CD4-positive, alpha-beta T cell (primary cell): ENCODE data around the gene PDIA3. TPM values are rescaled to one million over a fixed set of nuclear protein-coding genes. Genes with fewer than 3 reads are reported as not detected.

ENCODE experiments used
- ATAC-seq: fragments of 200-7000 bp; cut with Tn5 transposase; one replicate; pipeline ENCODE4 v1.10.0; 2022; ENCODE audit warnings: mild to moderate bottlenecking; ENCODE audit not compliant: poor library complexity
- CTCF ChIA-PET: fragments of 350-600 bp; sonication (Branson Sonifier 250); formaldehyde crosslinking; loops from one replicate; lab custom pipeline; 2021; ENCODE audit warnings: antibody characterized with exemption, inconsistent platforms; lab: Charles Lee
- POLR2A ChIA-PET: fragments of 350-600 bp; sonication (Branson Sonifier 250); formaldehyde crosslinking; loops from one replicate; lab custom pipeline; 2021; ENCODE audit warnings: antibody characterized with exemption, inconsistent platforms; lab: Charles Lee
- DNase-seq, 14 experiments: peaks; one replicate each; pipeline ENCODE4 v3.0.0-alpha.2; 2013 to 2020; ENCODE audit warnings: mixed read lengths in 2 of 14
- H3K27ac ChIP-seq, 2 donors: one replicate each; pipeline versions ENCODE4 v1.5.1 to v1.7.0; 2013; ENCODE audit warnings: low read length in 2 of 2, low read depth in 1 of 2, mild to moderate bottlenecking in 1 of 2
- H3K27me3 ChIP-seq, 2 experiments: 1 replicate in 1 of 2; 2 replicates in 1 of 2; pipeline versions ENCODE4 v1.6.1 to v1.7.0; 2013; ENCODE audit warnings: low read length in 2 of 2, control low read depth in 1 of 2, mild to moderate bottlenecking in 1 of 2, moderate library complexity in 1 of 2; ENCODE audit not compliant: insufficient read depth in 2 of 2, control insufficient read depth in 1 of 2
- H3K36me3 ChIP-seq: one replicate; pipeline ENCODE4 v1.6.1; 2013; ENCODE audit warnings: low read length, control low read depth; ENCODE audit not compliant: insufficient read depth
- H3K4me1 ChIP-seq: one replicate; pipeline ENCODE4 v1.6.1; 2013; ENCODE audit warnings: low read length, control low read depth; ENCODE audit not compliant: insufficient read depth
- H3K4me3 ChIP-seq: one replicate; pipeline ENCODE4 v1.5.1; 2013; ENCODE audit warnings: mild to moderate bottlenecking, low read length, moderate library complexity
- H3K9me3 ChIP-seq, 2 experiments: 1 replicate in 1 of 2; 2 replicates in 1 of 2; pipeline versions ENCODE4 v1.6.1 to v1.7.0; 2013; ENCODE audit warnings: low read length in 2 of 2, mild to moderate bottlenecking in 2 of 2, control low read depth in 1 of 2, moderate library complexity in 1 of 2; ENCODE audit not compliant: control insufficient read depth in 1 of 2, insufficient read depth in 1 of 2
- H3K27ac Mint-ChIP-seq: one replicate; pipeline ENCODE4 v1.8.0; 2020; ENCODE audit warnings: mixed read lengths
- H3K27me3 Mint-ChIP-seq: one replicate; pipeline ENCODE4 v1.8.0; 2021; ENCODE audit warnings: mixed read lengths
- H3K36me3 Mint-ChIP-seq: one replicate; pipeline ENCODE4 v1.8.0; 2021; ENCODE audit warnings: low read depth, mixed read lengths
- H3K4me1 Mint-ChIP-seq: one replicate; pipeline ENCODE4 v1.8.0; 2021; ENCODE audit warnings: low read depth, mixed read lengths
- H3K4me3 Mint-ChIP-seq: one replicate; pipeline ENCODE4 v1.8.0; 2020; ENCODE audit warnings: mild to moderate bottlenecking, mixed read lengths
- H3K9me3 Mint-ChIP-seq: one replicate; pipeline ENCODE4 v1.8.0; 2020; ENCODE audit warnings: mixed read lengths
- intact Hi-C, 2 experiments: fragments of 100-400 bp; cut with DNase I in 1 of 2; cut with micrococcal nuclease in 1 of 2; formaldehyde crosslinking; loops; one replicate each; pipeline versions ENCODE4 v1.15.1 to v1.9.0; 2023 to 2025; cut with DNase I, micrococcal nuclease
- microRNA-seq: library from miRNA; unstranded; fragments of <30 nt; microRNA quantifications from one replicate; pipeline ENCODE4 v1.2.0, GENCODE V29; 2021; ENCODE audit warnings: borderline microRNAs expressed, borderline replicate concordance
- total RNA-seq, 174 experiments: library from RNA in 2 of 174; stranded (reverse) in 2 of 174; gene quantifications; one replicate each; pipeline ENCODE4 v1.2.3 and lab custom pipeline; 2021 to 2026
- TF ChIP-seq, protein P1 (sequence below): fragments of 200-600 bp; IDR thresholded peaks from one replicate; pipeline ENCODE4 v1.8.0; 2022; ENCODE audit warnings: antibody characterized with exemption, mild to moderate bottlenecking

The PDIA3 gene
- total RNA-seq, 2 experiments from 2014 or later, result 179 to 200 TPM

DNA sequence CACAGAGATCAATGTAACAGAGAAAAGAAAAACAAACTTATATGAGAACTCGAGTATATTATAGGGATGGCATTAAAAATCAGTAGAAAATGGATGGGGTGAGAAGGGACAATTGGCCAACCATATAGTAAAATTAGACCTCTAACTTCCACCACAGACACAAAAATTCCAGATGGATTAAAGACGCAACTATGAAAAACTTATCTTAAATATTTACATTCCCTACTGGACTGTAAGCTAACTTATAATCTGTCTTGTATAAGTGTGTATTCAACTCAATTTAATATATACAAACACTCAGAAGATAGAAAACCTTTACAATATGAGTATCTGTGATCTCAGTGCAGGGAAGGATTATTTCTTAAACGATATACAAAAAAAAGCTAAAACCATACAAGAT is 75.3 kb downstream of the PDIA3 start:
- POLR2A ChIA-PET, result interaction anchor here (1.4 to 4.2 kb wide), 2 partner anchors 21 to 27 kb away, joined by 3 to 74 read pairs; partner anchors contain the start of genes HYPK and SERINC4
- ATAC-seq (no peak), DNase-seq (no peak)
- no peak overlapping the region for H3K27ac ChIP-seq
- H3K4me1 ChIP-seq, result peaks cover 59% of the 10 kb centered on the region
- TF ChIP-seq, protein P1, sequence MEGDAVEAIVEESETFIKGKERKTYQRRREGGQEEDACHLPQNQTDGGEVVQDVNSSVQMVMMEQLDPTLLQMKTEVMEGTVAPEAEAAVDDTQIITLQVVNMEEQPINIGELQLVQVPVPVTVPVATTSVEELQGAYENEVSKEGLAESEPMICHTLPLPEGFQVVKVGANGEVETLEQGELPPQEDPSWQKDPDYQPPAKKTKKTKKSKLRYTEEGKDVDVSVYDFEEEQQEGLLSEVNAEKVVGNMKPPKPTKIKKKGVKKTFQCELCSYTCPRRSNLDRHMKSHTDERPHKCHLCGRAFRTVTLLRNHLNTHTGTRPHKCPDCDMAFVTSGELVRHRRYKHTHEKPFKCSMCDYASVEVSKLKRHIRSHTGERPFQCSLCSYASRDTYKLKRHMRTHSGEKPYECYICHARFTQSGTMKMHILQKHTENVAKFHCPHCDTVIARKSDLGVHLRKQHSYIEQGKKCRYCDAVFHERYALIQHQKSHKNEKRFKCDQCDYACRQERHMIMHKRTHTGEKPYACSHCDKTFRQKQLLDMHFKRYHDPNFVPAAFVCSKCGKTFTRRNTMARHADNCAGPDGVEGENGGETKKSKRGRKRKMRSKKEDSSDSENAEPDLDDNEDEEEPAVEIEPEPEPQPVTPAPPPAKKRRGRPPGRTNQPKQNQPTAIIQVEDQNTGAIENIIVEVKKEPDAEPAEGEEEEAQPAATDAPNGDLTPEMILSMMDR, result no peak
- Mint-ChIP-seq H3K4me1 (peaks cover 35% of the 10 kb centered on the region), H3K36me3 (peaks cover 38% of the 10 kb centered on the region), H3K4me3 (peak overlapping the region; percentile 84), H3K27ac (peak overlapping the region; percentile 69), H3K9me3 (no peaks in the 10 kb centered on the region), H3K27me3 (no peaks in the 10 kb centered on the region)
- intact Hi-C loops, result loop anchor here in 1 of 2 experiments (10.0 kb wide), 2 partner anchors 603 to 897 kb away; partner anchors contain the start of genes CTDSPL2 and TTBK2
- H3K27me3 ChIP-seq, result no peaks in the 10 kb centered on the region
- peaks cover 22% of the 10 kb centered on the region for H3K36me3 ChIP-seq
- no peak overlapping the region for H3K4me3 ChIP-seq
- no peaks in the 10 kb centered on the region for H3K9me3 ChIP-seq
- CTCF ChIA-PET, result interaction anchor here (1.5 kb wide), 1 partner anchor 45 kb away, joined by 3 read pairs; the partner anchor contains the start of gene ELL3

Small RNAs within 50 kb of the gene (microRNA-seq; reads per million reads assigned to microRNA genes)
- gene MIR1282, result not detected

Other genes starting within 250 kb of the PDIA3 start
- 1 to 10 TPM; 1.2 to 1.5 TPM for gene MAP1A, start 228.8 kb upstream of the PDIA3 start, total RNA-seq
- gene PPIP5K1, start 156.2 kb upstream of the PDIA3 start, total RNA-seq, result 10 to 100 TPM; 16.9 to 23.8 TPM
- not detected for gene CKMT1B, start 152.4 kb upstream of the PDIA3 start, total RNA-seq
- 1 to 10 TPM; 1.7 to 2.1 TPM for gene STRC, start 127.6 kb upstream of the PDIA3 start, total RNA-seq
- 1 to 10 TPM; 3.0 to 4.1 TPM for gene CATSPER2, start 97.6 kb upstream of the PDIA3 start, total RNA-seq
- not detected for gene CKMT1A, start 52.6 kb upstream of the PDIA3 start, total RNA-seq
- 1 to 10 TPM; 1.1 to 2.3 TPM for gene ELL3, start 30.5 kb downstream of the PDIA3 start, total RNA-seq
- 100 to 1,000 TPM; 319 to 323 TPM for gene SERF2, start 45.9 kb downstream of the PDIA3 start, total RNA-seq
- under 1 TPM in 1 of 2 experiments, not detected in 1; 0.36 TPM for gene SERINC4, start 53.8 kb downstream of the PDIA3 start, total RNA-seq
- gene HYPK, start 54.2 kb downstream of the PDIA3 start, total RNA-seq, result 10 to 100 TPM; 17.6 to 18.5 TPM
- 10 to 100 TPM in 1 of 2 experiments, 1 to 10 TPM in 1; 9.4 to 10.6 TPM for gene MFAP1, start 78.3 kb downstream of the PDIA3 start, total RNA-seq
- gene WDR76, start 80.6 kb downstream of the PDIA3 start, total RNA-seq, result 1 to 10 TPM; 7.0 to 8.6 TPM